Neutrophil (primary cell): Measurements from ENCODE around the gene DRAP1.

ENCODE experiments used
- H3K27ac ChIP-seq: fragments of 200-600 bp; sonication (generic); 2 replicates; pipeline ENCODE4 v1.5.1; 2016; ENCODE audit warnings: mild to moderate bottlenecking, moderate library complexity
- H3K27me3 ChIP-seq: fragments of 200-600 bp; sonication (generic); 2 replicates; pipeline ENCODE4 v1.6.0; 2016; ENCODE audit warnings: mild to moderate bottlenecking
- H3K36me3 ChIP-seq: fragments of 200-600 bp; sonication (generic); 2 replicates; pipeline ENCODE4 v1.5.1; 2017
- H3K4me1 ChIP-seq, 2 experiments: fragments of 200-600 bp in 1 of 2; sonication (generic) in 1 of 2; 1 replicate in 1 of 2; 2 replicates in 1 of 2; pipeline versions ENCODE4 v1.5.1 to v1.6.1; 2013 to 2016; ENCODE audit warnings: low read depth in 1 of 2, low read length in 1 of 2, mild to moderate bottlenecking in 1 of 2, moderate library complexity in 1 of 2; ENCODE audit not compliant: control insufficient read depth in 1 of 2, insufficient read depth in 1 of 2
- H3K4me3 ChIP-seq, 2 experiments: fragments of 200-600 bp in 1 of 2; sonication (generic) in 1 of 2; 1 replicate in 1 of 2; 2 replicates in 1 of 2; pipeline ENCODE4 v1.5.1; 2013 to 2016; ENCODE audit warnings: low read depth in 1 of 2, low read length in 1 of 2, mild to moderate bottlenecking in 1 of 2, moderate library complexity in 1 of 2
- H3K9me3 ChIP-seq: fragments of 200-600 bp; sonication (generic); 2 replicates; pipeline ENCODE4 v1.5.1; 2016
- CTCF ChIP-seq: fragments of 200-600 bp; sonication (generic); IDR thresholded peaks from 2 replicates; pipeline ENCODE4 v1.5.1; 2016; ENCODE audit warnings: antibody characterized with exemption

DRAP1 gene, protein sequence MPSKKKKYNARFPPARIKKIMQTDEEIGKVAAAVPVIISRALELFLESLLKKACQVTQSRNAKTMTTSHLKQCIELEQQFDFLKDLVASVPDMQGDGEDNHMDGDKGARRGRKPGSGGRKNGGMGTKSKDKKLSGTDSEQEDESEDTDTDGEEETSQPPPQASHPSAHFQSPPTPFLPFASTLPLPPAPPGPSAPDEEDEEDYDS

GRCh38 chr11:65919141-65919572, at the start of gene DRAP1:
DRAP1 (plus strand) TSS chr11:65919426; CDS start chr11:65919502, 76 bp downstream.
- Histone ChIP-seq H3K27ac (peak within 1 kb of the TSS; percentile 92), H3K4me3 (peak within 1 kb of the TSS; percentile 80 to 96), H3K4me1 (peaks cover 52 to 57% of the 10 kb centered on the region in 2 experiments), H3K9me3 (no peaks in the 10 kb centered on the region), H3K36me3 (peaks cover 31% of the 10 kb centered on the region), H3K27me3 (no peaks in the 10 kb centered on the region)
- TF ChIP-seq CTCF: no peak

DNA sequence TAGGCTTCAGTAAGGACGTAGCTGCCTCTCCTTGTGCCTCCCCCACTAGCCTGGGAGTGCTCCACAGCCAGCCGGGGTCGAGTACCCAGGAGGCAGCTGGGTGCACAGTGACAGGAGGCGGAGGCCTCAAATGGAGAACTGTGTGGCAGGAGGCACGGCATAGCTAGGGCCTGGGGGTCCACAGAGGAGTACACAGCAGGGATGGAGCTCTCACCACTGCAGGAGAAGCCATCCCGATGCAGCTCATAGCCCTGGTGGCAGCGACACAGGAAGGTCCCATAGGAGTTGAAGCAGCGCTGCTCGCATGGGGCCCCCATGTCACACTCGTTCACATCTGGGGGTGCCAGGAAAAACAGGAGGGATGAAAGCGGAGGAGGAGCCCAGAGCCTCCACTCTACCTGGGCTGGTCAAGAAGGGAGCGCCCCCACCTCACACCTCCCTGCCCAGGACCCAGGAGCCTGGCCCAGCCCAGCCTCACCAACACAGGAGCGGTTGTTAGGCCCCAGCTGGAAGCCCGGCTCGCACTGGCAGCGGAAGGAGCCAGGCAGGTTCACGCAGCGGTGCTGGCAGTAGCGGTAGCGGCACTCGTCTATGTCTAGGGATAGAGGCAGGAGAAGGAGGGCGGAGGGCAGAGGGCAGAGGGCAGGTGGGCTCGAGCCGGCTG, 49.5 kb upstream of the DRAP1 start:
- H3K27ac ChIP-seq: no peak overlapping the region
- no peak overlapping the region for H3K4me3 ChIP-seq
- H3K36me3 ChIP-seq: peaks cover 35% of the 10 kb centered on the region
- peaks cover 43 to 45% of the 10 kb centered on the region in 2 experiments for H3K4me1 ChIP-seq
- no peak for TF ChIP-seq CTCF
- no peaks in the 10 kb centered on the region for H3K9me3 ChIP-seq
- no peaks in the 10 kb centered on the region for H3K27me3 ChIP-seq

GRCh38 chr11:65870307-65870658, 48.9 kb upstream of the DRAP1 start:
- Histone ChIP-seq H3K27me3 (no peaks in the 10 kb centered on the region), H3K4me3 (no peak overlapping the region), H3K27ac (no peak overlapping the region), H3K36me3 (peaks cover 30% of the 10 kb centered on the region), H3K9me3 (no peaks in the 10 kb centered on the region), H3K4me1 (peaks cover 43 to 45% of the 10 kb centered on the region in 2 experiments)
- TF ChIP-seq CTCF: no peak

- Histone ChIP-seq H3K36me3 (peaks cover 23% of the 10 kb centered on the region), H3K4me3 (no peak overlapping the region), H3K9me3 (no peaks in the 10 kb centered on the region), H3K27me3 (no peaks in the 10 kb centered on the region), H3K4me1 (peaks cover 43 to 45% of the 10 kb centered on the region in 2 experiments), H3K27ac (peak overlapping the region; percentile 76)
- TF ChIP-seq CTCF: no peak
Measured at GRCh38 chr11:65870706-65871681, 48.2 kb upstream of the DRAP1 start.

GRCh38 chr11:65871811-65872548, 47.2 kb upstream of the DRAP1 start:
- TF ChIP-seq CTCF: no peak
- no peaks in the 10 kb centered on the region for H3K27me3 ChIP-seq
- H3K4me3 ChIP-seq: peak overlapping the region; percentile 12 to 91
- H3K4me1 ChIP-seq: peaks cover 43 to 45% of the 10 kb centered on the region in 2 experiments
- peaks cover 15% of the 10 kb centered on the region for H3K36me3 ChIP-seq
- H3K9me3 ChIP-seq: no peaks in the 10 kb centered on the region
- peak overlapping the region; percentile 76 for H3K27ac ChIP-seq
